Parathyroid adenoma (tissue), 2 donors: Measurements from ENCODE around the gene PACRG.

Source experiments
- H2AFZ ChIP-seq: fragments of 300-600 bp; sonication (generic); one replicate; pipeline ENCODE4 v1.7.0; 2017; ENCODE audit warnings: antibody characterized with exemption, mild to moderate bottlenecking
- H3K27ac ChIP-seq: fragments of 300-600 bp; sonication (generic); one replicate; pipeline ENCODE4 v1.7.0; 2017
- H3K27me3 ChIP-seq: fragments of 300-600 bp; sonication (generic); one replicate; pipeline ENCODE4 v1.7.0; 2017; ENCODE audit warnings: low read length; ENCODE audit not compliant: control insufficient read depth, insufficient read depth
- H3K36me3 ChIP-seq: fragments of 300-600 bp; sonication (generic); one replicate; pipeline ENCODE4 v1.7.0; 2017; ENCODE audit warnings: low read length; ENCODE audit not compliant: control insufficient read depth, insufficient read depth
- H3K4me1 ChIP-seq: fragments of 300-600 bp; sonication (generic); one replicate; pipeline ENCODE4 v1.7.0; 2017; ENCODE audit warnings: control low read depth
- H3K4me2 ChIP-seq: fragments of 300-600 bp; sonication (generic); one replicate; pipeline ENCODE4 v1.7.0; 2017; ENCODE audit warnings: low read length
- H3K4me3 ChIP-seq: fragments of 300-600 bp; sonication (generic); one replicate; pipeline ENCODE4 v1.7.0; 2017; ENCODE audit warnings: low read depth, low read length
- H3K79me2 ChIP-seq: fragments of 300-600 bp; sonication (generic); one replicate; pipeline ENCODE4 v1.7.0; 2017; ENCODE audit warnings: control low read depth
- H3K9ac ChIP-seq: fragments of 300-600 bp; sonication (generic); one replicate; pipeline ENCODE4 v1.7.0; 2017; ENCODE audit warnings: mild to moderate bottlenecking
- H3K9me3 ChIP-seq: fragments of 300-600 bp; sonication (generic); one replicate; pipeline ENCODE4 v1.7.0; 2017; ENCODE audit warnings: low read length; ENCODE audit not compliant: control insufficient read depth
- TF ChIP-seq, protein P1 (sequence below): fragments of 300-600 bp; sonication (generic); IDR thresholded peaks from one replicate; pipeline ENCODE4 v1.7.0; 2017; ENCODE audit warnings: antibody characterized with exemption, mild to moderate bottlenecking
- donor health status: primary hyperparathyroidism.

Gene PACRG

DNA sequence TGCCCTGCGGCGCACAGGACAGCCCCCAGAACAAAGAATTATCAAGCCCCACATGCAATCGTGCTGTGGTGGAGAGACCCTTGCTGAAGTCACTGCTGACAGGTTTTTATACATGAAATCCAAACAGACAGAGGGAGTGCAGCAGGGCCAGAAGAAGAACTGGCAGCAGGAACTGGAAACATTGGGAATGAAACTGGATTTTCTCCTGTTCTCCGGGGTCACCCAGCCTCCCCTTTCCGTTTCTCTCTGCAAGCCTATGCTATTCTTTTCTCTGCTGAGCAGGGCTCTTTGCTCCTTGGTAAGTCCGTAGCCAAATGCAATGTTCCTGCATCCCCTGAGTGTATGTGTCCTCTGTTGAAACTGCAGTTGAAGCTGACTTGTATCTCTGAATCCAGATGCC is 623.2 kb downstream of the PACRG start:
- Histone ChIP-seq H3K9me3 (no peaks in the 10 kb centered on the region), H3K9ac (no peak overlapping the region)

DNA sequence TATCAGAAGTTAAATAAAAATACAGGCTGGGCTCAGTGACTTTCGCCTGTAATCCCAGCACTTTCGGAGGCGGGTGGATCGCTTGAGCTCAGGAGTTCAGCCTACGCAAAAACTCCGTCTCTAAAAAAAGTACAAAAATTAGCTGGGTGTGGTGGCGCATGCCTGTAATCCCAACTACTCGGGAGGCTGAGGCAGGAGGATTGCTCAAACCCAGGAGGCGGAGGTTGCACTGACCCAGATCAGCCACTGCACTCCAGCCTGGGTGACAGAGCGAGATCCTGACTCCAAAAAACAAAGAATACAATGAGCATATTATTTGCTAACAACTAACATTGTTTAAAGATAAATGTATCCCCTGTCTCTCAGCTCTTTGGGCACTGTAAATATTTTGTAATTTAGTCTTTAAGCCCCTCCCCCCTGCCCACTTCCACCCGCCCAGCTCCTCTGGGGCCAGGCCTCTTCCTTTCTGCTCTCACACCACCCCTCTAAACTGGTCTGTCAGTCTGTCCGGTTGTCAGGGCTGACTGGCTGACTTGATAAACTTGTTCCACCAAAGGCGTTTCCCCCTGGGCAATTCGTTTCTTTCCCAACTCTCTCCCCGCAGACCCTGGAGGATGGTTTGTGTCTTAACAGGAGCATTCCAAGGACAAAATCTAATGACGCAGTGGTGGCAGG is 624.4 kb downstream of the PACRG start:
- H3K27me3 ChIP-seq, result no peaks in the 10 kb centered on the region
- H3K27ac ChIP-seq, result no peak overlapping the region
- no peak overlapping the region for H3K9ac ChIP-seq
- no peak overlapping the region for H3K4me3 ChIP-seq
- H3K4me1 ChIP-seq, result peaks cover 7% of the 10 kb centered on the region
- no peaks in the 10 kb centered on the region for H3K9me3 ChIP-seq
- TF ChIP-seq, protein P1, sequence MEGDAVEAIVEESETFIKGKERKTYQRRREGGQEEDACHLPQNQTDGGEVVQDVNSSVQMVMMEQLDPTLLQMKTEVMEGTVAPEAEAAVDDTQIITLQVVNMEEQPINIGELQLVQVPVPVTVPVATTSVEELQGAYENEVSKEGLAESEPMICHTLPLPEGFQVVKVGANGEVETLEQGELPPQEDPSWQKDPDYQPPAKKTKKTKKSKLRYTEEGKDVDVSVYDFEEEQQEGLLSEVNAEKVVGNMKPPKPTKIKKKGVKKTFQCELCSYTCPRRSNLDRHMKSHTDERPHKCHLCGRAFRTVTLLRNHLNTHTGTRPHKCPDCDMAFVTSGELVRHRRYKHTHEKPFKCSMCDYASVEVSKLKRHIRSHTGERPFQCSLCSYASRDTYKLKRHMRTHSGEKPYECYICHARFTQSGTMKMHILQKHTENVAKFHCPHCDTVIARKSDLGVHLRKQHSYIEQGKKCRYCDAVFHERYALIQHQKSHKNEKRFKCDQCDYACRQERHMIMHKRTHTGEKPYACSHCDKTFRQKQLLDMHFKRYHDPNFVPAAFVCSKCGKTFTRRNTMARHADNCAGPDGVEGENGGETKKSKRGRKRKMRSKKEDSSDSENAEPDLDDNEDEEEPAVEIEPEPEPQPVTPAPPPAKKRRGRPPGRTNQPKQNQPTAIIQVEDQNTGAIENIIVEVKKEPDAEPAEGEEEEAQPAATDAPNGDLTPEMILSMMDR, result no peak
- H2AFZ ChIP-seq, result no peak overlapping the region
- no peaks in the 10 kb centered on the region for H3K79me2 ChIP-seq
- H3K36me3 ChIP-seq, result no peaks in the 10 kb centered on the region
- H3K4me2 ChIP-seq, result no peak overlapping the region

More for the DNA sequence above, 623.2 kb downstream of the PACRG start:
- no peaks in the 10 kb centered on the region for H3K79me2 ChIP-seq
- no peak overlapping the region for H3K27ac ChIP-seq
- no peak overlapping the region for H2AFZ ChIP-seq
- no peaks in the 10 kb centered on the region for H3K27me3 ChIP-seq
- TF ChIP-seq, protein P1, result no peak
- no peak overlapping the region for H3K4me2 ChIP-seq
- H3K36me3 ChIP-seq, result no peaks in the 10 kb centered on the region
- peaks cover 7% of the 10 kb centered on the region for H3K4me1 ChIP-seq
- H3K4me3 ChIP-seq, result no peak overlapping the region

DNA sequence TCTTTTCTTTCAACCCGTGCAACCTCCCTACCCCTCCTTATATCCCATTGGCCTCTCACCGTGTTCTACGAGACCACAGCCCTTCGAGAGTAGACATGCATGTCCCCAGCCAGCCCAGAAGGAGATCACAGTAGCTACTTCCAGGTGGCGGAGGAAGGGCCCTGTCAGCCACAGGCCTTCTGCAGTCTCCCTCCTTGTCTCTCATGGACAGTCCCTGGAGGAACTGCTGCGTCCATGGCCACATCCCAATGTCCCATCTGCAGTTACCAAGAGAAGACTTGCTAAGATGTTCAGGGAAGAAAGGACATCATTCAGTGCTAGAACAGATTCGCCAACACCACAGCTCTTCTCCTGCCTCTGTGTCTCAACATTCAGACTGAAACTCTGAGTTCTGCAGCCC is 625.2 kb downstream of the PACRG start:
- Histone ChIP-seq H3K36me3 (no peaks in the 10 kb centered on the region), H3K27me3 (no peaks in the 10 kb centered on the region), H3K4me1 (peaks cover 7% of the 10 kb centered on the region), H3K9ac (no peak overlapping the region), H3K4me2 (no peak overlapping the region), H3K79me2 (no peaks in the 10 kb centered on the region), H3K27ac (no peak overlapping the region), H2AFZ (no peak overlapping the region), H3K4me3 (no peak overlapping the region), H3K9me3 (no peaks in the 10 kb centered on the region)
- TF ChIP-seq, protein P1, result no peak

DNA sequence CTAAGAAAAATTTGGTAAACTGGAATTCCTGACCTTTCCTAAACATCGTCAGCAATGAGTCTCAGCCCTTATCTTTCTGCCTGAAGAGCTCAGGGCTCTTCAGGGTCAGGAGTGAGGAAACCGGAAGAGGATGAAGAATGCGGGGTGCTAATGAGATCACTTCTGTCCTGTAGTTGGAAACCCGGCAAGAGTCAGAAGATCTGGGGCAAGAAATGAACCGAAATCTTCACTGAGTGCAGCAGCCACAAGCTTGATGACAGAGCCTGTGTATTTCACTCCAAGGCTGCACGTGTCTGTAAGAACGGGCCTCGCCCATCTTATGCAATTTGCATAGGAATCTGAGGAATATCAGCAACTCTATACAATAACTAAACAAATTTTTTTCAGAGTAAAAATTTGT is 626.3 kb downstream of the PACRG start:
- TF ChIP-seq, protein P1, result no peak
- no peak overlapping the region for H3K9ac ChIP-seq
- peaks cover 7% of the 10 kb centered on the region for H3K4me1 ChIP-seq
- H3K4me2 ChIP-seq, result no peak overlapping the region
- H3K4me3 ChIP-seq, result no peak overlapping the region
- H2AFZ ChIP-seq, result peak overlapping the region; percentile 56
- H3K9me3 ChIP-seq, result no peaks in the 10 kb centered on the region
- no peaks in the 10 kb centered on the region for H3K27me3 ChIP-seq
- H3K36me3 ChIP-seq, result no peaks in the 10 kb centered on the region
- no peak overlapping the region for H3K27ac ChIP-seq
- no peaks in the 10 kb centered on the region for H3K79me2 ChIP-seq
